Calu3 (cell line): ENCODE results near the gene COG8. TPM values are rescaled to one million over a fixed set of nuclear protein-coding genes. Genes with fewer than 3 reads are reported as not detected.

Experiments used
- BruUV-seq: library from RNA; stranded (reverse); fragments of 400-500 nt; replicated peaks from 2 replicates; lab custom pipeline; 2021; lab: Mats Ljungman, UMichigan
- CTCF ChIA-PET: fragments of 300-600 bp; sonication (Branson Sonifier 250); formaldehyde crosslinking; loops from one replicate; lab custom pipeline; 2022; ENCODE audit warnings: antibody characterized with exemption; lab: Charles Lee
- DNase-seq: peaks from one replicate; pipeline ENCODE4 v3.0.0; 2022
- H3K27ac Mint-ChIP-seq: one replicate; pipeline ENCODE4 v1.8.0; 2022; ENCODE audit warnings: mixed read lengths; ENCODE audit not compliant: unreplicated experiment
- H3K27me3 Mint-ChIP-seq: one replicate; pipeline ENCODE4 v1.8.0; 2022; ENCODE audit warnings: mixed read lengths; ENCODE audit not compliant: unreplicated experiment
- H3K36me3 Mint-ChIP-seq: one replicate; pipeline ENCODE4 v1.8.0; 2022; ENCODE audit warnings: mild to moderate bottlenecking, moderate library complexity, mixed read lengths; ENCODE audit not compliant: insufficient read depth, unreplicated experiment
- H3K4me1 Mint-ChIP-seq: one replicate; pipeline ENCODE4 v1.8.0; 2022; ENCODE audit warnings: mild to moderate bottlenecking, low read depth, mixed read lengths; ENCODE audit not compliant: unreplicated experiment
- H3K4me3 Mint-ChIP-seq: one replicate; pipeline ENCODE4 v1.8.0; 2022; ENCODE audit warnings: mild to moderate bottlenecking, low read depth, moderate library complexity, mixed read lengths; ENCODE audit not compliant: unreplicated experiment
- H3K9me3 Mint-ChIP-seq: one replicate; pipeline ENCODE4 v1.8.0; 2022; ENCODE audit warnings: low read depth, mixed read lengths; ENCODE audit not compliant: unreplicated experiment
- intact Hi-C: fragments of 100-400 bp; cut with micrococcal nuclease; formaldehyde crosslinking; loops from one replicate; pipeline ENCODE4 v1.10.0; 2022; ENCODE audit not compliant: unreplicated experiment
- total RNA-seq: library from RNA; stranded (reverse); gene quantifications from 2 replicates; pipeline ENCODE4 v1.2.3, GENCODE V29; 2022
- TF ChIP-seq, protein P1 (sequence below): fragments of 200-600 bp; IDR thresholded peaks from one replicate; pipeline ENCODE4 v1.8.0; 2022; ENCODE audit warnings: antibody characterized with exemption; ENCODE audit not compliant: unreplicated experiment

The COG8 gene
- total RNA-seq, 1 experiment from 2014 or later, result 57.4 TPM

GRCh38 chr16:69327585-69328310, 11.6 kb downstream of the COG8 start:
- H3K9me3 Mint-ChIP-seq, result no peaks in the 10 kb centered on the region
- H3K4me1 Mint-ChIP-seq, result peaks cover 33% of the 10 kb centered on the region
- CTCF ChIA-PET, result interaction anchor here (1.9 kb wide), 1 partner anchor 178 kb away, joined by 7 read pairs; no protein-coding TSS in a partner anchor
- TF ChIP-seq, protein P1, sequence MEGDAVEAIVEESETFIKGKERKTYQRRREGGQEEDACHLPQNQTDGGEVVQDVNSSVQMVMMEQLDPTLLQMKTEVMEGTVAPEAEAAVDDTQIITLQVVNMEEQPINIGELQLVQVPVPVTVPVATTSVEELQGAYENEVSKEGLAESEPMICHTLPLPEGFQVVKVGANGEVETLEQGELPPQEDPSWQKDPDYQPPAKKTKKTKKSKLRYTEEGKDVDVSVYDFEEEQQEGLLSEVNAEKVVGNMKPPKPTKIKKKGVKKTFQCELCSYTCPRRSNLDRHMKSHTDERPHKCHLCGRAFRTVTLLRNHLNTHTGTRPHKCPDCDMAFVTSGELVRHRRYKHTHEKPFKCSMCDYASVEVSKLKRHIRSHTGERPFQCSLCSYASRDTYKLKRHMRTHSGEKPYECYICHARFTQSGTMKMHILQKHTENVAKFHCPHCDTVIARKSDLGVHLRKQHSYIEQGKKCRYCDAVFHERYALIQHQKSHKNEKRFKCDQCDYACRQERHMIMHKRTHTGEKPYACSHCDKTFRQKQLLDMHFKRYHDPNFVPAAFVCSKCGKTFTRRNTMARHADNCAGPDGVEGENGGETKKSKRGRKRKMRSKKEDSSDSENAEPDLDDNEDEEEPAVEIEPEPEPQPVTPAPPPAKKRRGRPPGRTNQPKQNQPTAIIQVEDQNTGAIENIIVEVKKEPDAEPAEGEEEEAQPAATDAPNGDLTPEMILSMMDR, result no peak
- intact Hi-C loops, result no loop called here
- no peaks in the 10 kb centered on the region for H3K27me3 Mint-ChIP-seq
- H3K27ac Mint-ChIP-seq, result peak overlapping the region; percentile 81
- DNase-seq, result no peak
- BruUV-seq, result no TSS peak
- H3K4me3 Mint-ChIP-seq, result peak overlapping the region; percentile 99
- peaks cover 84% of the 10 kb centered on the region for H3K36me3 Mint-ChIP-seq

DNA sequence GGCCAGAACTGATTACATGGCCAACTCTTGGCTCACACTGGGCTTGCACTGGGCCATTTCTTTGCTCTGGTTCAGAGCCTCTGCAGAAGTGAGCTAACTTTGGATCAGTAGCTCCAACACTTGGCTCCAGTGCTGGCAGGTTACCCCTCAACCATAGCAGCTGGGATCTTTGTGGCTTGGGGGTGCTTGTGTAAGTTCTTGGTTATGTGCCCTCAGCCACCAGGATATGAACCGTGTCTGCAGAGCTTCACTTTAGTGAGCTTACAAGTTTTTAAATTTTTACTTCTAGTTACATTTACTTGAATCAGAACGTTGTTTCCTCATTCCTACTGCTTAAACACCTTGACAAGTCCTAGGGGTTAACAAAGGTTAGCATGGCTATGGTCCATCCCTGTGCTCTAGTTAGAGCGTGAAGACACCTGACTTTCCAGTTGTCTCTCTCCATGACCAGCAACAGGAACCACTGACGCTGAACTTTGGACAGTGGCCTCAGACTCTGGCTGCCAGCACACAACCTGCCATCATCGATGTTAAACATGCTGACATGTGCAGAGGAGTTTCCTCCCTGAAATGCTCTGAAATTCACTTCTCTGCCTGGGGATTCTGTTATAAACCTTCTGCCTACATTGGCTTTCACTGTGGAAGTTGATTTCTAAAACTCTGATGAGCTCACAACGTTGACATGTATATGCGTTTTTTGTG, 13.0 kb downstream of the COG8 start:
- peak overlapping the region; percentile 15 for H3K4me3 Mint-ChIP-seq
- H3K27me3 Mint-ChIP-seq, result no peaks in the 10 kb centered on the region
- TF ChIP-seq, protein P1, result no peak
- CTCF ChIA-PET, result interaction anchor here (0.6 to 1.0 kb wide), 3 partner anchors 9 to 435 kb away, joined by 3 to 8 read pairs (median 4); no protein-coding TSS in a partner anchor
- peaks cover 89% of the 10 kb centered on the region for H3K36me3 Mint-ChIP-seq
- no TSS peak for BruUV-seq
- H3K9me3 Mint-ChIP-seq, result no peaks in the 10 kb centered on the region
- peaks cover 33% of the 10 kb centered on the region for H3K4me1 Mint-ChIP-seq
- H3K27ac Mint-ChIP-seq, result no peak overlapping the region
- DNase-seq, result no peak
- intact Hi-C loops, result no loop called here

GRCh38 chr16:69325784-69326171, 13.6 kb downstream of the COG8 start:
- Mint-ChIP-seq H3K27me3 (no peaks in the 10 kb centered on the region), H3K27ac (no peak overlapping the region), H3K36me3 (peaks cover 91% of the 10 kb centered on the region), H3K9me3 (no peaks in the 10 kb centered on the region), H3K4me3 (peak overlapping the region; percentile 15), H3K4me1 (peaks cover 33% of the 10 kb centered on the region)
- no peak for DNase-seq
- CTCF ChIA-PET, result interaction anchor here (1.0 kb wide), 1 partner anchor 10 kb away, joined by 8 read pairs; no protein-coding TSS in a partner anchor
- TF ChIP-seq, protein P1, result no peak
- intact Hi-C loops, result no loop called here
- no TSS peak for BruUV-seq

GRCh38 chr16:69324585-69325253, 14.6 kb downstream of the COG8 start:
- peaks cover 33% of the 10 kb centered on the region for H3K4me1 Mint-ChIP-seq
- peaks cover 88% of the 10 kb centered on the region for H3K36me3 Mint-ChIP-seq
- no peaks in the 10 kb centered on the region for H3K27me3 Mint-ChIP-seq
- CTCF ChIA-PET, result no interaction called here
- H3K27ac Mint-ChIP-seq, result no peak overlapping the region
- no peaks in the 10 kb centered on the region for H3K9me3 Mint-ChIP-seq
- no peak for DNase-seq
- H3K4me3 Mint-ChIP-seq, result no peak overlapping the region
- intact Hi-C loops, result no loop called here
- BruUV-seq, result TSS peak; percentile 40
- TF ChIP-seq, protein P1, result no peak
